Measurements from ENCODE around the gene ERC2.

Gene ERC2

GRCh38 chr3:55766753-55767152 is 701.5 kb downstream of the ERC2 start:
- Histone ChIP-seq H3K27me3 (ENCODE audit: insufficient read depth, low read length) (no peaks in the 10 kb centered on the region), H3K4me1 (ENCODE audit: insufficient read depth, low read length) (no peaks in the 10 kb centered on the region), H3K36me3 (ENCODE audit: insufficient read depth, low read length) (no peaks in the 10 kb centered on the region), H2AFZ (ENCODE audit: low read depth, low read length) (no peak overlapping the region), H3K4me3 (ENCODE audit: low read length) (no peak overlapping the region), H3K9me3 (ENCODE audit: low read length) (peaks cover 2% of the 10 kb centered on the region)

DNA sequence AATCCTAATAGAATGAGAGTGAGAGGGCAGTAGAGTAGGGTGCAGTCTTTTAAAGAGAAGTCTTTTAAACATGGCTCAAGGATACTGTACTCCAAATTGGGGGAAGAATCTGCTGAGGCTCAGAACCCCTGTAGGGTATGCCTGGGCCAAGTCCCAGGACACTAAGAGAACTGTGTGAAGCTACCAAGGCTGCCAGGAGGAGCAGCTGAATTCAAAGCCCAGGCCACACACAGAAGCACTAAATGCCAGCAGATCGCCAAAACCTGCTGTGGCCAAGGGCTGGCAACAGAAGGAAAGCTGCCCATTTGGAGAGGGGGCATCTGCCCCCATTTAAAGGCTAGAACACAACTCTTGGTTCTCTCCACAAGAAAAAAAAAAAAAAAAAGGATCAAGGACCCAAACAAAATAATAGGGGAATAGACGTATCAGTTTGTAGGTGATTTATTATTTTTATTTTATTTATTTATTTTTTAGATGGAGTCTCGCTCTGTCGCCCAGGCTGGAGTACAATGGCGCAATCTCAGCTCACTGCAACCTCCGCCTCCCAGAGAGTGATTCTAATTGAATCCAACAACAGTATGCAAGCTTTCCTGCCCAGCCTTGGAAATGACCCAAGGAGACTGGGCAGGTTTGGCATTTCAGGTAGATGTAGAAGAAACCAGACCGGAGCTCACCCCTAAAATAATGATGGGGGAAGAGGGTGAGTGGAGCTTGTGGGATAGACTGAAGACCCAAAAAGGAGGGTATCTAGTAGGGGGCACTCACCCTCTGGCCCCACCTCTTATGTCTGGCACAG is 702.2 kb downstream of the ERC2 start:
- Histone ChIP-seq H2AFZ (ENCODE audit: low read depth, low read length) (no peak overlapping the region), H3K4me3 (ENCODE audit: low read length) (no peak overlapping the region), H3K9me3 (ENCODE audit: low read length) (peaks cover 2% of the 10 kb centered on the region), H3K36me3 (ENCODE audit: insufficient read depth, low read length) (no peaks in the 10 kb centered on the region), H3K4me1 (ENCODE audit: insufficient read depth, low read length) (no peaks in the 10 kb centered on the region), H3K27me3 (ENCODE audit: insufficient read depth, low read length) (no peaks in the 10 kb centered on the region)

DNA sequence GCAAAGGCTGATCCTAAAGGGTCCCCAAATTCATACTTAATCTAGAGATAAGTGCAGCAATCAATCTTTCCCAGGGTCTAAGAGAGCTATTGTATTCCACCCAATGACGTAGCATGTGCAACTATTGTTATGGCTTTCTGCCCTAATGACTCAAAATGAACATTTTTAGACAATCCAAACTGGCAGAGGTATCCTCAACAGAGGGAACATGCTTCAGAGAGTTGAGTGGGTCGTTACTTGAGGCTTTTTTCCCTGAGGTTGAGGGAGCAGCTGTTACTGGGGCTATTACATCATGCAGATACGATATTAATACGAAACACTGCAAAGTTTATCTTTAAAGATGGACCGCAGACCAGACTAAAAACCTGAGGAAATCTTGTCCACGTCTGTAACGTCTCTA is 702.9 kb downstream of the ERC2 start:
- peaks cover 2% of the 10 kb centered on the region for H3K9me3 ChIP-seq (ENCODE audit: low read length)
- no peak overlapping the region for H2AFZ ChIP-seq (ENCODE audit: low read depth, low read length)
- H3K27me3 ChIP-seq (ENCODE audit: insufficient read depth, low read length): no peaks in the 10 kb centered on the region
- H3K4me3 ChIP-seq (ENCODE audit: low read length): no peak overlapping the region
- H3K36me3 ChIP-seq (ENCODE audit: insufficient read depth, low read length): no peaks in the 10 kb centered on the region
- no peaks in the 10 kb centered on the region for H3K4me1 ChIP-seq (ENCODE audit: insufficient read depth, low read length)

DNA sequence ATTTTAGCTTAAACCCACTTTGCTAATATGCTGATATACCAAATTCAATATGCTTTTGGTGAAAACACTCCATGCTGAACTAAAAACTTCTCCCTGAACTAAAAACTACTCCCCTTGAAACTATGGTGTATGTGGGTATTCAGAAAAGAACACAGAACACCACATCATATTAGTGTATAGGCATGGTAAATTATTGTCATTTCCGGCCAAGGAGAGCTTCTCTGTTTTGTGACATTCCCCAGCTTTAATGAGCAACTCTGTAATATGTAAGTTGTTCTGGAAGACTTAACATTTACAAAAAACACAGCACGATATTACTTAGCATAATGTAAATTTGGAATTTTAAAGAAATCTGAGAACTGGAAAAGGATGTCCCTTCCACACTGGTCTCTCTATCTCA is 711.3 kb downstream of the ERC2 start:
- no peak overlapping the region for H3K4me3 ChIP-seq (ENCODE audit: low read length)
- no peak overlapping the region for H2AFZ ChIP-seq (ENCODE audit: low read depth, low read length)
- H3K9me3 ChIP-seq (ENCODE audit: low read length): no peaks in the 10 kb centered on the region
- H3K36me3 ChIP-seq (ENCODE audit: insufficient read depth, low read length): no peaks in the 10 kb centered on the region
- H3K27me3 ChIP-seq (ENCODE audit: insufficient read depth, low read length): no peaks in the 10 kb centered on the region
- peaks cover 12% of the 10 kb centered on the region for H3K4me1 ChIP-seq (ENCODE audit: insufficient read depth, low read length)

- no peaks in the 10 kb centered on the region for H3K9me3 ChIP-seq (ENCODE audit: low read length)
- no peaks in the 10 kb centered on the region for H3K36me3 ChIP-seq (ENCODE audit: insufficient read depth, low read length)
- peaks cover 12% of the 10 kb centered on the region for H3K4me1 ChIP-seq (ENCODE audit: insufficient read depth, low read length)
- H3K27me3 ChIP-seq (ENCODE audit: insufficient read depth, low read length): no peaks in the 10 kb centered on the region
- H2AFZ ChIP-seq (ENCODE audit: low read depth, low read length): no peak overlapping the region
- H3K4me3 ChIP-seq (ENCODE audit: low read length): no peak overlapping the region
Measured at GRCh38 chr3:55755516-55756205, 712.6 kb downstream of the ERC2 start.

DNA sequence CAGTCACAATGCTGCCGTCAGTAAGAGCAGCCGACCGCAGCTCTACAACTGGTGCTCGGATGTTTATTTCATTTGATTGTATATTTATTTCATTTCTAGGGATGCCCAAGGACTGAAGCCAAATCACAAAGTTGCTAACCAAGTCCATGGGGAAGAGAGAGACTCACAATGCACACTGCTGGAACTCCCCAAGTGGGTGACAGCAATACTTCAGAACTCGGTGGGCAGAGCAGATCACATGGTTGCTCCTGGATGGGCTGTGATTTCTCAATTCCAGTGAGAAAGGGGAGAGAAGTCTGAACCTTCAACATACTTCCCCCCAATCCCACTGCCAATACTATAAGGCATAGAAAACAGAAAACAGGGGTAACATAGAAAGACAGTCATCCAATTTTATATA is 715.4 kb downstream of the ERC2 start:
- no peaks in the 10 kb centered on the region for H3K36me3 ChIP-seq (ENCODE audit: insufficient read depth, low read length)
- peaks cover 12% of the 10 kb centered on the region for H3K4me1 ChIP-seq (ENCODE audit: insufficient read depth, low read length)
- no peaks in the 10 kb centered on the region for H3K9me3 ChIP-seq (ENCODE audit: low read length)
- H3K27me3 ChIP-seq (ENCODE audit: insufficient read depth, low read length): no peaks in the 10 kb centered on the region
- no peak overlapping the region for H3K4me3 ChIP-seq (ENCODE audit: low read length)
- H2AFZ ChIP-seq (ENCODE audit: low read depth, low read length): no peak overlapping the region

GRCh38 chr3:55751730-55752129 is 716.5 kb downstream of the ERC2 start:
- no peaks in the 10 kb centered on the region for H3K9me3 ChIP-seq (ENCODE audit: low read length)
- no peak overlapping the region for H3K4me3 ChIP-seq (ENCODE audit: low read length)
- H3K36me3 ChIP-seq (ENCODE audit: insufficient read depth, low read length): no peaks in the 10 kb centered on the region
- H3K27me3 ChIP-seq (ENCODE audit: insufficient read depth, low read length): no peaks in the 10 kb centered on the region
- peaks cover 12% of the 10 kb centered on the region for H3K4me1 ChIP-seq (ENCODE audit: insufficient read depth, low read length)
- H2AFZ ChIP-seq (ENCODE audit: low read depth, low read length): no peak overlapping the region

DNA sequence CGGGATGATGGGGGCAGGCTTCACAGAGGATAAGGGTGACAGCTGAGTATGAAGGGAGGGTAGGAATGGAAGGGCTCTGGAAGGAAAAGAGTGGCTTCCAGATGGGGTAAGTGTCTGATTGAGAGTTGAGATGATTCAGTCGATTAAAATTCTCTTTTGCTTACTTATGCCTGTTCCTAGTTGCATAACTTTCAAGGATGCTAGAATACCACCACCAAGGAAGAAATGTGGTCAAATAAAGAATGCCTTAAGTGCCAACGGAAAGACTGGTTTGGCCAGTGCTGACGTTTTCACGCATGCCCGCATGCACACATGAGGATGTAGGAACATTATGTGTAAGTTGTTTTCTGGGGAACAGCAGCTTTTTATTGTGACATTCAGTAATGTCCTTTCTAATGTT is 717.7 kb downstream of the ERC2 start:
- H3K4me3 ChIP-seq (ENCODE audit: low read length): no peak overlapping the region
- no peak overlapping the region for H2AFZ ChIP-seq (ENCODE audit: low read depth, low read length)
- no peaks in the 10 kb centered on the region for H3K9me3 ChIP-seq (ENCODE audit: low read length)
- no peaks in the 10 kb centered on the region for H3K27me3 ChIP-seq (ENCODE audit: insufficient read depth, low read length)
- H3K36me3 ChIP-seq (ENCODE audit: insufficient read depth, low read length): no peaks in the 10 kb centered on the region
- peaks cover 6% of the 10 kb centered on the region for H3K4me1 ChIP-seq (ENCODE audit: insufficient read depth, low read length)

DNA sequence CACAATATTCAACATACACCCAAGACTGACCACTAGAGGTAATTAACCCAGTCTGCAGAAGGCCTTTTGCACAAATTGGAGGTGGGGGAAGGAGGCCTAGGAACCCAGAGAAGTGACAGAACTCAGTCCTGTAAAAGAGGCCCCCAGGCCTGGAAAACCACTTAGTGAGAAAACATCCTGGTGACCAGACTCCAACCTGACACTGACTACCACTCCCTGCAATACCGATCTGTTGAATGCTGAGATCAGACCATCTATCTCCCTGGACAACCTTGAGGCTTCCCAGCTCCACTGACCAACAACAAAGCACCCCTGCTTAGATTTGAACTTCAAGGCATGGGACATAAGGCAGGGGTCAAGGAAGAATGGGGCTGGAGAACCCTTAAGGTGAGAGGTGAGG is 719.2 kb downstream of the ERC2 start:
- Histone ChIP-seq H3K9me3 (ENCODE audit: low read length) (peaks cover 3% of the 10 kb centered on the region), H3K36me3 (ENCODE audit: insufficient read depth, low read length) (no peaks in the 10 kb centered on the region), H2AFZ (ENCODE audit: low read depth, low read length) (no peak overlapping the region), H3K27me3 (ENCODE audit: insufficient read depth, low read length) (no peaks in the 10 kb centered on the region), H3K4me1 (ENCODE audit: insufficient read depth, low read length) (no peaks in the 10 kb centered on the region), H3K4me3 (ENCODE audit: low read length) (no peak overlapping the region)

DNA sequence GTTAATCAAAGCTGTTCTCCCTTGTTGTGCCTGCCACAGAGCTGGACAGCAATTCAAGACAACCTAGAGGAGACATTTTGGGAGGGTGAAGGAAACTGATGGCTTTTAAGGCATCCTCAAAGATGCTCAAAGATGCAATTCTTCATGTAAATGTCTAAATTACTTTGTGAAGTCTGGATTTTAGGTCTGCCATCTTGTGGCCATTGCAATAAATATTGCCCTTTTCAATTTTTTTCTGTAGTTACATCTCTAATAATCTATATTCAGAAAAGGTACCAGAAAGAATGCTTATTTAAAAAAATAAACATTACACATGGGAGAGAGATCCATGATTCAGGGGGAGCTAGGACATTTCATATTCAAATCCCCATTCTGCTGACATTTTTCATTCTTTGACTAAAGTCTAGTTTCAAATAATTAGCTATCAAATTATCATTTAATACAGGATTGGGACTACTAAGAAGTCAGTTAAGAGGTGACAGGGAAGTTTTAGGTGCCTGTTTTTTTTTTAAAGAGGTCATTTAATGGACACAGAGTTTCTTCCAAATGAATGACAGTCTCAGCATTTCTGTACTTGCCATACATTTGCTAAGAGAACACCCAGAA is 721.4 kb downstream of the ERC2 start:
- Histone ChIP-seq H3K27me3 (ENCODE audit: insufficient read depth, low read length) (no peaks in the 10 kb centered on the region), H3K4me1 (ENCODE audit: insufficient read depth, low read length) (no peaks in the 10 kb centered on the region), H2AFZ (ENCODE audit: low read depth, low read length) (no peak overlapping the region), H3K9me3 (ENCODE audit: low read length) (peaks cover 3% of the 10 kb centered on the region), H3K4me3 (ENCODE audit: low read length) (no peak overlapping the region), H3K36me3 (ENCODE audit: insufficient read depth, low read length) (no peaks in the 10 kb centered on the region)

- Histone ChIP-seq H3K27me3 (ENCODE audit: insufficient read depth, low read length) (no peaks in the 10 kb centered on the region), H3K4me3 (ENCODE audit: low read length) (no peak overlapping the region), H3K36me3 (ENCODE audit: insufficient read depth, low read length) (no peaks in the 10 kb centered on the region), H3K9me3 (ENCODE audit: low read length) (peaks cover 3% of the 10 kb centered on the region), H3K4me1 (ENCODE audit: insufficient read depth, low read length) (no peaks in the 10 kb centered on the region), H2AFZ (ENCODE audit: low read depth, low read length) (no peak overlapping the region)
Measured at GRCh38 chr3:55742832-55743136, 725.5 kb downstream of the ERC2 start.

DNA sequence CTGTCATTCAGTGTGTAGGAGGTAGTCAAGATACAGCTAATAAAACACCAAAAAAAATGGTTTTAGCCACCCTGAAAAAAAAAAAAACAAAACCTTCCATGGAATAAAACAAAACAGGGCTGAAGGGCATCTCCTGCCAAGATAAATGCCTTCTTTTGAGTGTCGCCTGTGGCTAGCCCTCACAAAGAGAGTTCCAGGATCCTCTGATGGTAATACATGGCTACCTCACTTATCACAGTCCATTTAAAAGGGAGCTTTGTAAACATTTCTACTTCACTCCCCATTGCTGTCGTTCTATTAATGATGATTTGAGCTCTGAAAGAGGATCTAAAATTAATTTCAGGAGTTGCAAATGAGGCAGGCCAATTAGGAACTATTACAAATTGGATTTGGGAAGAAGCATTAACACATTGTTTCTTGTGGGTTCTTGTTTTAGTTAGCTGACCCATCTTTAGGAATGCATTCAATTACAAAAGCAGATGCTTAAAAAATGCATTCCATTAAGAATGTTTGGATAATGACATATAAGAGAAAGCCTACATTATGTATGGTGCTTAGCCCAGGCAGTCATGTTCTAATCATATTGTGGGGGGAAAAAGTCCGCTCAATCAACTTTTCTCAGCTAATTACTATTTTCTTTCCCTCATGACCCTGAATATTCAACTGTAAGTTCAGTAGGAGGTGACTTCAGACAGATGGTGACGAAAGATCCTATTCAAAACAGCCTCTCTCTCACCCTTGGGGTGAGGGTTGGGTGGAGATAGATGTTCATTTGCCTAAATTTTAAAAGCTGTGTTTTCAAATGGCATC is 726.0 kb downstream of the ERC2 start:
- Histone ChIP-seq H3K4me1 (ENCODE audit: insufficient read depth, low read length) (peaks cover 3% of the 10 kb centered on the region), H3K36me3 (ENCODE audit: insufficient read depth, low read length) (no peaks in the 10 kb centered on the region), H3K27me3 (ENCODE audit: insufficient read depth, low read length) (no peaks in the 10 kb centered on the region), H3K9me3 (ENCODE audit: low read length) (peaks cover 3% of the 10 kb centered on the region), H2AFZ (ENCODE audit: low read depth, low read length) (no peak overlapping the region), H3K4me3 (ENCODE audit: low read length) (no peak overlapping the region)

GRCh38 chr3:55737186-55737585 is 731.1 kb downstream of the ERC2 start:
- Histone ChIP-seq H3K4me3 (ENCODE audit: low read length) (no peak overlapping the region), H3K9me3 (ENCODE audit: low read length) (no peaks in the 10 kb centered on the region), H2AFZ (ENCODE audit: low read depth, low read length) (no peak overlapping the region), H3K36me3 (ENCODE audit: insufficient read depth, low read length) (no peaks in the 10 kb centered on the region), H3K4me1 (ENCODE audit: insufficient read depth, low read length) (peaks cover 8% of the 10 kb centered on the region), H3K27me3 (ENCODE audit: insufficient read depth, low read length) (no peaks in the 10 kb centered on the region)
